ENCODE results near the gene NCKAP5.
"Not testable (repeated sequence)": the region's sequence is repeated elsewhere in the genome, so short reads cannot be mapped to it uniquely, and the experiment has no call there.

Gene NCKAP5

DNA sequence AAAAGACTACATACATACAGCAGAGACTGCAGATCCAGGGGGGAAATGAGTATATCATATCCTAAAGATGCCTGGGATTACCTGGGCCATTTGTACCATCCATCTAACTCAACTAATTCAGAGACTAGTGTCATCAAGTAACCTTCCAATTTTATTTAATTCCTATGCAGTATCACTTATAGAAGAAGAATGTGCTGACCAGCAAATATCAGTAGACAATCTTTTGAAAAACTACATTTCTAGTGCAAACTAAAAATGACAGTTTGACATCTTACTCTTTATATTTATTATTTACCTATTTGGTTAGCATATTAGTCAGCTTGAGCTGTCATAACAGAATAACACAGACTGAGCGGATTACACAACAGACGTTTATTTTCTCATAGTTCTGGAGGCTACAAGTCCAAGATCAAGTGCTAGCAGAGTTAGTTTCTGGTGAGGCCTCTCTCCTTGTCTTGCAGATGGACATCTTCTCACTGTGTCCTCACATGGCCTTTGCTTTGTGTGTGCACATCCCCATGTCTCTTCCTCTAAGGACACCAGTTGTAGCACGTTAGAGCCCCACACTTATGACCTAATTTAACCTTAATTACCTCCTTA, 47.0 kb downstream of the NCKAP5 start:
- DNase-seq: no peak

DNA sequence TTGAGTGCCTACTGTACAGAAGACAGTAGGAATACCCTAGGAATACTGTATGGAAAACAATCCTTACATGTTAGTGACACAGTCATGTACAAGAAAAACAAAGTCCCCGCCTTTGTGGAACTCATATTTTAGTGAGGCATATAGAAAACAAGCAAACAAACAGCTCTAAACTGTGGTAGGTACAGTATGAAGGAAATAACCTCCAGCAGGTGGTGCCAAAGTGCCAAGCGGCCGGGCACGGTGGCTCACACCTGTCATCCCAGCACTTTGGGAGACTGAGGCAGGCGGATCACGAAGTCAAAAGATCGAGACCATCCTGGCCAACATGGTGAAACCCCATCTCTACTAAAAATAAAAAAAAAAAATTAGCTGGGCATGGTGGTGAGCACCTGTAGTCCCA, 48.6 kb downstream of the NCKAP5 start:
- DNase-seq: not testable (repeated sequence)

DNA sequence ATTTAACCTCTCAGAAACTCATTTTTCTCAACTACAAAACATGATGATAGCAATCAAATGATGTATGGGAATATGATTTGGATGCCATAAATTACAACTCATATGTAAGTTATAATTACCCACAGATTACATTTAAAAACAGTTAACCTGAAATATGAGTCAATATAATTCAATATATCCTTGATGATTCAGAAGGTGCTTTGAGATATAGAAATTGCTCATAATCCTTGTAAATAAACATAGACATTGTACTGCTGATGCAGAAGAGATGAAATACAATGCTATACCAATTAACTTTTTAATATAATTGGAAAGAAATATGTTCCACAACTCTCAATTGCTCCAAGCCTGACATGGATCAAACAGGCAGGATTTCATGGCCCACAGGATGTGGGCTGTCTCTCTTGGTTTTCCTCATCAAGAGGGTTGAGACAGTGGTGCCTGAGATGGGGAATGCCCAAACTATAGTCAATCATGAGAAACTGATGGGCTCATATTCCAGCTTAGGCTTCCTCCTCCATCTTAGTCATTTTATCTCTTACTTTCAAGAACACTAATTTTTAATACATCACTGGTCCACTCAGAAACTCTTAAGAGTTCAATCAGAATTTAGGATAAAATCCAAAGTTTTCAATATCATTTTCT, 49.4 kb downstream of the NCKAP5 start:
- DNase-seq: no peak

DNA sequence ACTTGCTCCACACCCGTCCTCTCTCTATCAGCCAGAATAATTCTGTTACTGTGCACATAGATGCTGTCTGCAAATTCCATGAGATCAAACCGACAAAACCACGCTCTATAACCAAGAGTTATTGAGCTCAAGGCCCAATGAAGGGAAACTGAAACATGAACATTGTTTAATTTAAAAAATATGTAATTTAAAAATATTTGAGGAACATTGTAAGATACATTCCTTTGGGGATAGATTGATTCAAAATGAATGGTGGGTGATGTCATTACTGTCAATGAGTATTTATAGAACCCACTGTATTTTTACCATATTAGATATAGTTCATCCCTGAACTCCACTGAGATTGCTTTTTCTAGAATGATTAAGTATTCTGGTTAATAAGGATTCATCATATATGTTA, 50.4 kb downstream of the NCKAP5 start:
- DNase-seq: no peak

DNA sequence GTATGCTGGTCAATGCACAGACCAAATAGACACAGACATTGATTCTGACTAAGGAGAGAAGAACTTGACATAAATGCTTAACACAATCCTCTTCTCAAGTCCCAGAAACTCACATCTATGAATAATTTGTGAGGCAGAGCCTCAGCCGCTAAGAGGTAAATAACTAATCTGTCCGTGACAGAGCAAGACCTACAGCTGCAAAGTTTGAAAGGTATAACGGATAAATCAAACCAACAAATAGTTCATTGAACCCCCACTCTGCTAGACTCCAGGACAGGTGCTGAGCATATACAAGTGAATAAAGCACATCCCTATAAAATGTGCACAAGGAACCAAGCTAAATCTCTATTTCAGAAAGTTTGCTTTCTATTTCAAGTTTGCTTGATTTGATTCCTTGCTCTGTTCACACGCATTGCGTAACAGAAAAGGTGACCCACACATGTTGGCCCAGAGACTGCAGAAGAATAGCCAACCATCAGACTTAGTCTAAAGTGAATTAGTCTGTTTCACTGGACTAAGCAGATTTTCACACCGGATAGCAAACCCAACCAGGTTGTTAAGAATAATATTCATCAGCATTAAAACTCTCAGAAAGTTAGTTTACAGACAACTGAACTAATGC, 51.7 kb downstream of the NCKAP5 start:
- DNase-seq: no peak

DNA sequence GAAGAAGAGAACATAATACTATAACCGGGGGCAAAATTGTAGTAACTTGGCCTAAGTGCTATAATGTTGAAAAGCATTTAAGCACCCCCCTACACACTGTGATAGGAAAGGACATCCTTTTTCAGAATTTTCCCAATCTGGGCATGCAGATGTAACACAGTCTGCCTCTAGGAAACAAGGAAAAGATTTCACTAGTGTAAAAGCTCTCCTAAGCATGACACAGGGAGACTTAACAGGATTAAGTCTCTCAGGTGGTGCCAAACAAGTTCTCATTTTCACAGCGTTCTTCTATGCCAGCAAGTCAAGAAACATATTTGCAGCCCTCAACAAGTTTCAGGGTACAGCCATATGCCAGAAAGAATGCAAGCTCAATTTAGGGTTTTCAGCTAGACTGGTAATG, 53.0 kb downstream of the NCKAP5 start:
- DNase-seq: no peak

DNA sequence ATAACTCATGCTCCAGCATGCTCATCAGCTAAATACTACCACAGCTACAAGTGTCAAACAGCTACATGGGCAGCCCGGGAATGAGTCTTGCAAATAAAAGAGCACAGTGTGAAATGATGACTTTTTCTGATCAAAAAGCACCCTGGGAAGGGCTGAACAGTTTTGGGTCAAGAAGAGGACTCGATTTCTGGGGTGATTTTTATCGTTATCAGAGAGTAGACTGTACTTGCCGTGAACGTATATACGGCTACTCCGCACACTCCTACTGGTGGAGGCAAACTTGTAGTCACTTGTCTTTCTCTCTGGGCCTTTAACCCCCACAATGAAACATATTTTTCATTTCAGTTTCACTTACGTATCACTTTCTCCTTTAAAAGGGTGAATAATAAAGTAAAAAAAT, 54.4 kb downstream of the NCKAP5 start:
- DNase-seq: no peak

DNA sequence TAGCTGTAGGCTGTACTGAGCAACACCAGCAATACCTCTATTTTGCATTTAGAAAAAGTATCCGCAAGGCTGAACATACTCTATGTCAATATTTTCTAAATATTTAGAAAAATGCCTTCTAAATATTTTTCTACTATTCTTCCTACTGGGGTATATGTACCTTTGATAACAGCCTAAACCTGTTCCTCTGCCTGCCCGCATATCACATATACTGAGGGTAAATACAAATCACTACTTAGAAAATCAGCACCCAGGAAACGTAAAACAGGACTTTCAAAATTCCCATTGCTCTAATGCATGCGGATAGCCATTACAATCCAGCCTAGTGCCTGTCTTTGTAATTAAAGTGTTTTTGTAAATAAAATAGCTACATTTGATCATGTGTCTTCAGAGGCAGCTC, 56.1 kb downstream of the NCKAP5 start:
- DNase-seq: no peak

DNA sequence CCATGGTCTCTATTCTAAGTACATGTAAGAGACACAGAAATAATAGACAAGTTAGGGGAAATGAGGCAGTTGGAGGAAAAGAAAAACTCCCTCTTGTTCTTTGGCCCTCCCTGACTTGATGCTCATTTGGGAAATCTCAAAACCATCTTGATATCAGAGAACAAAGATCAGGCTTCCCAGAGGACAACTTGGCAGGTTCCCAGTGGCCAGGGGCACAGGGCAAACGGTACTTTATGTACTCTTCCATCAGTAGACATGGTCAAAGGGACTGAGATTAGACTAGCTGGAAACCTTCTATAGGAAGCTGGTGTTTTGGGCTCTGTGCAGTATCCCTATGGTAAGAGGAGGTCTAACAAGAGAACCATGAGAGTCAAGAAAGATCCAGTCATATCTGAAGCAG, 56.6 kb downstream of the NCKAP5 start:
- no peak for DNase-seq

DNA sequence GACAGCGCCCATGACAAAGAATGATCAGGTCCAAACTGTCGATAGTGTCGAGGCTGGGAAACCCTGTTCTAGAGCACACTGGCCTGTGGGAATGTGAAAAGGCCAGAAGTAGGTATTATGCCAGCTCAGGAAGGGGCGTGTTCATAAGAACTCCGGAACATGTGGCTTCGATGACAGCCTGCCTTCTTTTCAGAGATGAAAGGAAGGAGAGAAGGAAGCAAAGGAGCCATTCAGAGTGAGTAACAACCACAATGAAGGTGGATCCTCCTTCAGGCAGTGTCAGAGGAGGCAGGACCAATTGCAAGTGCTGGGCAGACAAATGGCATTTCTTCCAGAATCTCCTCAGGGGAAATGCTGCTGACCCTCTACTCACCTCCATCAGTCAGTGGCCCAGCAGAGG, 58.5 kb downstream of the NCKAP5 start:
- no peak for DNase-seq

DNA sequence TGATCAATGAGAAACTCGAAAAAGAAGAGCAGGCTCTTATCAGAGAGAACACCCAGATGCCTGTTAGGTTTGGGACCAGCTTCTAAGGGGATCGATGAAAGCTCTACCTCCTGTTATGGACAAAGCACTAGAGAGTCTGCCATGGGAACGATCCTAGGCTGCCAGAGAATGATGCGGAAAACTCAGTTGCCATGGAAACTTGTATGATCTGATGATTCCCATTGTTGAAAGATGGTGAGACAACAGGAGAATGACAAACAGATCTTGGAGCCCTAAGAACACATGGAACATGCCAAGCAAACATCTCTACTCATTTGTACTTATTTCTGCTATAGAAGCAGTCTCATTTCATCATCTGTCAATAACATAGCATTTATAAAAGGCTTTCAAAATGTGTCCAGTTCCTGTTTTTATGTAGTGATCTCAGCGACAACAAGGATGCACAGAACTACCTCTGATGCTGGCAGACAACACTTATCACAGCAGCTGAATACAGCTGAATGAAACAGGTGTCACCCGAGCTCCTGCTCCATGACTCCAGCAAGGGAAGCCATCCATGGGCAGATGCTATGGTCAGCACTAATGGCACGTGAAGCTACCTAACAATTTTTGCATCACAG, 59.6 kb downstream of the NCKAP5 start:
- no peak for DNase-seq

DNA sequence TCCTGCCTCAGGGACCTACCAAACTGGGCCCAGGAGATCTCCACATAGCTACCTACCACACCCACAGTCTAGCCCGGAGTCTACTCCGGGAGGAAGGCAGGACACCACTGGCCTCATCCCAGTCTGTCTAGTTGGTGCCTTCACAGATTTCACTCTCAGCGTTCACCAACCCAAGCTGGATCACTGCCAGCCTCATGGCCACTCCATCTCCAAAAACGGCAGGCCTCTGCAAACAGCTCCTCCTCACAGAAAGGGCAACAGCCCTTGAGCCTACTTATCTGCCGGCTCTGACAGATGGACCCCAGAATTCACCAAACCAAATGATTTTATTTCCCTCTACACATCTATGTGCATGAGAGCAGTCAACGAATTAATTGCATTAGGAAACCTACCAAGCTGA, 61.3 kb downstream of the NCKAP5 start:
- DNase-seq: no peak

DNA sequence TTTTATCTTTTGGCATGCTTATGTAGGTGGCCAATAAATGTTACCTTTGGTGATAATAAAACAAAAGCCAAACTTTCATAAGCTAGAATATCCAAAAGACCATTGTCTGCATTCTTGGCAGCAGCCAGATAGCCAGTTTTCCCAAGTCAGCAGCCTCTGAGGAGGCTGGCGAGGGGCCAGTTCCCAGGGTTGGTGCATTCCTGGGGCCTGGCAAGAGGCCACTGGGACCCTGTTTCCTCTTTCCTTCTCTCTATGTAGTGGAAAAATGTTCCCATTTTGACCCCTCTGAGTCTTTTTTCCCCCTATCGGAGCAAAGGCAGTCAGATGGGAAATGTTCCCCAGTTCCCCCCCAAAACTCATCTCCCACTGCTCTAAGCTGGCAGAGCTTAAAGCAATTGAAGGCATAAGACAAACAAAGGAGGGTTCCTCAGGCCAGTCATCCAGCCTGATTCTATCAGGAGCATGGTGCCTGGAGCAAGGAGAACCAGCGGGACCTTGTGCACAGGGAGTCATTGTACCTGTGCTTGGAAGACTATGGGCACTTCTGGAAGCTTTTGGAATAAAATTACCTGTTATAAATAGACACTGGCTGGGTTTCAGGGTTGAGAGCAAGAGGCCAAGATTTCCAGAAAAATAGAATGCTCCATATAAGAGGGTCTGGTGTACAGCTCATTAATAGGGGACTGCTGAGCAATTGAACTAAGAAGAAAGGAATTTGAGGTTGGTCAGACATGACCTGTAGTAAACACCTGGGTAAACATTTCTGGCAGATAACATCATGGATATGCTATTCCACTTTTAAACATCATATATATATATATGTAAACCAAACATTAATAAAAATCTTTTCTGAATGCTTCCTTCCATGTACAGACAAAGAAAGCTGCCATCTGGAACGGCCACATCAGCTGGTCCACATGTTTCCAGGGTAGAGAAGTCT, 63.4 kb downstream of the NCKAP5 start:
- no peak for DNase-seq

DNA sequence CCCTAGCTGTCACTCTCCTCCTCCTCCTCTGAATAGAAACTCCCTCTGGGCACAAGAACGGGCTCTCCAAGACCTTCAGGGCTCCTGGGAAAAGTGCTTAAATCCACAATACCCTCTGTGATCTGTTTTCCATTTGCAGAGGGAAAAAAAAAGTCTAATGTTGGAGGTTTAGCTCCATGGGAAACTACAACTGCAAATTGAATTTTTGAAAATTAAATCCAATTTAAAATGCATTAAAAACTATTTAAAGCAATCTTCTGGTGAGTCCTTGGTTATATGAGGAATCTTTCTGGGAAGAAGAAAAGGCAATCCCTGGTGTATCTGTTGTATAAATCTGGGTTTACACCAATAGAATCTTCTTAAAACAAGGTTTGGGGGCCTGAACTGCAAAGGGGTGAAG, 64.3 kb downstream of the NCKAP5 start:
- DNase-seq: no peak

DNA sequence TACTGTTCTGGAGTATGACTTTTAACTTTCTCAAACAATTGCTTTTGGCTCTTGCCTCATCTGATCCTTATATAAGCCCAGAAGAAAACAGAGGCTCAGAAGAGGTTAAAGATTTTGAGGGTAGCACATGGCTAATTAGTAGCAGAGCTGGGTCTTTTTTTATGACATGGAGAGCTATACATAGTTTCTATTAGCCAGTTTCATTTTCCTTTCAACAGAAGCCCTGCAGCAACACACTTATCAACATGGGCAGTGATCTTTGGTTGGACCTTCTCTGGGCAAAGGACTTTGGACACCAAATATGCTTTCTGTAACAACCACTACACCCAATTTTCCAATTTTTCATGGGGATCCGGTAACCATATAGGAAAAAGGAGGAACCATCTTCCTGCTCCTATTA, 64.9 kb downstream of the NCKAP5 start:
- no peak for DNase-seq

DNA sequence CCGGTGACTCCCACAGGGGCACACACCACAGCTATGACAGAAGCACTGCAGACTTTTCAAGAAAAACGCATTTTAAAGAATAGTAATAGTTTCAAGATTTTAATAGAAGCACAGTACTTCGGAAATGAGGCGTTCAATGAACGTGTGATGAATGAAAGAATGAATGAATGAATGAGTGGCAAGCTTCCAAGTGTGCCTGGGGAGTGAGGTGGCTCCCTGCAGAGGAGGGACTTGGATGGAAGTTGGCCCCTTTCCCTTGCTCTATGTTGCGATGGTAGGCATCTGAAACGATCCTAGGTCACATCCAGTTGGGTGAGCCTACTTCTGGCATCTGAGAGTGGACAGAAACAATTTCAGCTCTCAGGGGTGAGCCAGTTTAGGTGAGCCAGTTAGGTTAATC, 65.6 kb downstream of the NCKAP5 start:
- no peak for DNase-seq

DNA sequence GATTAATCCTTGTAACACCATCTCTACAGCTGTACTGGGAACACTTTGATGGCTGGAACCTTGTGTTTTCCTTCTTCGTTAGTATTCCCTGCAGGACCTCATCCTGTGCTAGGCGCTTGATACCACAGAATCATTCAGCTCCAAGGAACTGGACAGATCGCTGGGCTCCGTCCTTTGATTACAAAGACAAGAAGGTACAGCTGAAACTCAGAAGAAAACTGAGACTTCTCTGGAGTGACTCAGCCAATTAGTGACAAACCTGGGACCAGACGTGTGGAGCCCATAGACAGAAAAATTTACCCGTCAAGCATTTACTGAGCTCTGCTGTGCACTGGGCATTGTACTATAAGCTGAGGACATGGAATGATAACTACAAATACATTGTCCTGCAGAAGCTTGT, 67.3 kb downstream of the NCKAP5 start:
- no peak for DNase-seq

DNA sequence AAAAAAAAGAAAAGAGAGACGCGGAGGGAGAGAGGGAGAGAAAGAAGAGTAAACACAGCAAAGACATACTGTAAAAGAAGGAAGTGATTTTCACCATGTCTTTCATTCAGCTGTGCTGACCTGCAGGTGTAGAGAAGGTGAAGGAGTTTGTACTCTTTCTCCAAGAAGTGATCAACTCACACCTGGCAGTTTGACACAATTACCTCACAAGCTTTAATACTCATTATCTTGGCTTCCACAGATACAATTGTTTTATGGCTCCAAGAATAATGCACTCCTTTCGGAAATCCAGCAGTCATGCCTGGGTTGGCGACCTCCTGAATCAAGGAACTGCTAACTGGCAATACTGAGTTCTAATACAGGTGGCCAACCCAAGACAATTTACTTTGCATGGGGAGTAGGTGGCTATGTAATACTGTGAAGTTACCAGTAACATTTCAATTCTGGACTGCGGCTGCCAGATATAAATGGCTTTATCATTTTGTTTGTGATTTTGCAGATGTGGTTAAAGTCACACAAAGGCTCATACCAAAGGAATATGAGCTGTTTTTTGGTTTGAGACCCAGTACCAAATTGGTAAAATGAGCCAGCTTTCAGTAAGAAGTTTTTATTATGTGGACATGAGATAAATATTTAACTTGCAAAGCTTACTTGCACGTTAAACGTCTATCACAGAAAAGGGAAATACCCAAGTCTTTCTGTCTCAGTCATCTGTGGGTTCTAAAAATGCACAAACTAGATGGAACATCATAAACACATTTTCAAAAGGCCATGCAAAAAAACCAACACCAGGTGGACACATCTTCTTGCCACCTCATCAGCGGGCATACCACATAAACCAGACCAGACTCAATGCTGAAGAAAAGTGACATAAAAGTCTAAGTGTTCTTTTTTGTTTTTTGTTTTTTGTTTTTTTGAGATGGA, 69.3 kb downstream of the NCKAP5 start:
- DNase-seq: no peak

DNA sequence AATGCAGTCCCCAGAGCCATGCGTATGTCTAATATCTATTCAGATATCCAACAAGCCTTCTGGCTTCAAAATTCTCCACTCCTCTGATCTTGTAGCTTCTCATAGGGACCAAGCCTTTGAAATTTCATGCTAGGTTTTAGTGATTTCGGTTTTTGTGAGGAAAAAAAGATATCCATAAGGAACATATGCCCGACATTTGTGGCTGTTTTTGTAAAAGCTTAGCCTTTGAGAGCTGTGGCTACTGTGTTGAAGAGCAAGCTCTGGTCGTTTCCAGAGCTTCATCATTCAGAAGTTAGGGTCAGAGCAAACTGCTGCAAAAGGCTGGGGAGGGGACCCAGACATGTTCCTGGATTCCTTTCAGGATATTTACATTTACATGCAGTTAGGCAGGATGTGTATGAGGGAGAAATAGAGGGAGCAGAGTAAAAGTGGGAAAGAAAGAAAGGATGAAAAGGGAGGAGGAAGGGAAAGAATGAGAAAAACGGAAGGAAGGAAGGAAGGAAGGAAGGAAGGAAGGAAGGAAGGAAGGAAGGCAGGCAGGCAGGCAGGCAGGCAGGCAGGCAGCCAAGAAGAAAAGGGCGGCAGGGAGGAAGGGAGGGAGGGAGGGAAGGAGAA, 70.2 kb downstream of the NCKAP5 start:
- no peak for DNase-seq

DNA sequence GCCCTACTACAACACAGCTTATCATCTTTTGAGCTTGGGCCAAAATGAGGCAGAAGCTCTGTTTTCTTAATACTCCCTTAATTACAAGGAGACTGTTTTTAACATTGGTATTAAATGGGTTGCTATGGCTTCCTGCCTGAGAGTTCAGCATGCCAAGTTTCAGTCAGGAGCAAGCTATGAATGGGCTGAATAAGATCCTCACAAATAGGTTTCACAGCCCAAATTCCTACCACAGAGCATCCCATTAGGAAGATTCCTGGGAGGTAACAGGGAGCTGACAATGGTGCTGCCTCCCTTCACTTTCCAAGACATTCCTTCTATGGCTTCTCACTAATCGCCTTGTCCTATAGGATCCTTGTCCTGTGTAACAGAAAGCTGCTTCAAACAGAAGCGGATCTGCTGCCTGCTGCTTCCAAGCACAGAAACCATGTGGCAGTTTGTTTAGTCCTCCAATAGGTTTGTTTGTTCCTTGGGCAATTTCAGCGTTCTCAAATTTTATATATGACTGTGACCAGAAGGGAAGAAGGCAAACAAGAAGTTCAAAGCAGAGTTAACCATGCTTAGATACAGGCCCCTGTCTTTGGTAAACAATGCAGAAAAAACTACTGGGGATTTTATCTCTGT, 70.9 kb downstream of the NCKAP5 start:
- DNase-seq: no peak

Measured in activated naive CD4-positive, alpha-beta T cell treated with Interleukin-2 at 50 U/mL for 16 hours (primary cell).